ENCODE results near the gene SCD5.

SCD5 gene

DNA sequence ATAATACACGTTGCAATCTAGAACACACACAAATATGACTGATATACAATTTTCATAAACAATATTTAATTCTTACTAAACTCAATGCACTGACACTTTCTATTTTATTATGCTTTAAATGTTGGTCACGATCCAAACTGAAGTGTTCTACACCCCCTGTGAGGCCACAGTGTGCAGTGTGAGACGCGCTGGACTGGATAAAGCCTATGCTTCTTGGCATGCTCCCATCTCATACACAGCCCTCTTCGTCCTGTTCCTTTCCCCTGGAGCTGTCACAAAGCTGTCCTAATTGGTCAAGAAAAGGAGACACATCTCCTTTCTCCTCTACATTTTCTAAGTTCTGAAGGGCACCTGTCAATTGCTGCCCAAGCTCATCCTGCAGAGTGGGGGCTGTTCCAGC is 72.0 kb downstream of the SCD5 start:
- no peak for DNase-seq (ENCODE audit: low spot score)

DNA sequence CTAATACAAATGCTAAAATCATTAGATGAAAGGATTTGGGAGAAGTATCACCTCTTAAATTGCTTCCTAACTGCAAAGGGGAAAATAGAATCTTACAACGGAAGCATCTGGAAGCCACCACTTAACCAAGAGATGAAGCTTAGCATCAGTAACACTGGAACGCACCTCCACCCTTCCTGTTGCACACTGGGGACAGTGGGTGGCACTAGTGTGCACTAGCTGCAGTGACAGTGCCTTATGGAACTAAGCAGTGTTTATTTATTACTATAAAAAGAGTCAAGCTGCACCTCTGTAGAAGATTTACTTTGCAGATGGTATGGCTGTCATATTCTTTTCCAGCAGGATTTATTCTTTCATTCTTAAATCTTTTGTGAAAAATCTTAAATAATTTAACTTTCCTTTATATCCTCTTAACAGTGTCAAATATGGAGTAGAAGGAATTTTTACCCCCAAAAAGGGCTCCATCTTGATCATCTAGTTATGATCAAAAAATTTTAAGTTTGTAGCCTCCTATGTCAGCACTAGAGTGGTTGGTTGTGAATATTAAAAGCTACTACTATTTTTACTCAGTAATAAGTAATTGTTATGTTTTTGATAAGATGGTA is 76.7 kb downstream of the SCD5 start:
- DNase-seq (ENCODE audit: low spot score): peak; percentile 15

DNA sequence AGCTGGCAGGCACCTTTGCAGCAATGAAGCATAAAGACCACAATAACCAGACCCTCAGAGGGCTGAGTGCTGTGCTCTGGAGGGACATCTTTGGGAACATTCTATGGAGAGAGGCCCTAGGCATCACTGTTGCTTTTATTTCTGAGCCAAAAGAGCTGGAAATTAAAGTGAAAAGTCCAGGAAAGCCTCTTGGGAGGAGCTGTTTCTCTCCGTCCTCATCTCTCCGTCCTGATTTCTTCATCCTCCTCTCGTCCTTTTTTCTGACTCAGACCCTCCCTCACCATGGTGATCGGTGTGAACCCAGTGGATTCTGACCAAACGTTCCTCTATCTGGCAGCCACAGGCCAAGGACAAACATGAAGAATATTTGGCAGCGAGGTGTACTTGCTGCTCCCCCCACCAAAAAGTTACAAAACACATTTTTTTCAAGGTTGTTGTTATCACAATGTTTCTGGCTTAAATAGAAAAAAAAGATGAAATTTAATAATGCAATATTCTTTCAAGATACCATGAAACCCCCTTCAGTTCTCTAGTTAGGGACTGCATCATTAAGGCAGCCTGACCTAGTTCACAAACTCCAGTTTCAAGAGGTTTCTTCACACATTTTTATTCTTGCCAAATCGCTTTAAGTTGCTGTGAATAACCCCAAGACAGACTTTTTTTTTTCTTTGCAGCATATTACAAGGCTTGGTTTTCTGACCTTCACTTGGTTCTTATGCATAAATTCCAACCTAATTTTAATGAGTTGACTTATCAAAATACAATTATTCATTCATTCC is 80.2 kb downstream of the SCD5 start:
- peak; percentile 24 for DNase-seq (ENCODE audit: low spot score)

DNA sequence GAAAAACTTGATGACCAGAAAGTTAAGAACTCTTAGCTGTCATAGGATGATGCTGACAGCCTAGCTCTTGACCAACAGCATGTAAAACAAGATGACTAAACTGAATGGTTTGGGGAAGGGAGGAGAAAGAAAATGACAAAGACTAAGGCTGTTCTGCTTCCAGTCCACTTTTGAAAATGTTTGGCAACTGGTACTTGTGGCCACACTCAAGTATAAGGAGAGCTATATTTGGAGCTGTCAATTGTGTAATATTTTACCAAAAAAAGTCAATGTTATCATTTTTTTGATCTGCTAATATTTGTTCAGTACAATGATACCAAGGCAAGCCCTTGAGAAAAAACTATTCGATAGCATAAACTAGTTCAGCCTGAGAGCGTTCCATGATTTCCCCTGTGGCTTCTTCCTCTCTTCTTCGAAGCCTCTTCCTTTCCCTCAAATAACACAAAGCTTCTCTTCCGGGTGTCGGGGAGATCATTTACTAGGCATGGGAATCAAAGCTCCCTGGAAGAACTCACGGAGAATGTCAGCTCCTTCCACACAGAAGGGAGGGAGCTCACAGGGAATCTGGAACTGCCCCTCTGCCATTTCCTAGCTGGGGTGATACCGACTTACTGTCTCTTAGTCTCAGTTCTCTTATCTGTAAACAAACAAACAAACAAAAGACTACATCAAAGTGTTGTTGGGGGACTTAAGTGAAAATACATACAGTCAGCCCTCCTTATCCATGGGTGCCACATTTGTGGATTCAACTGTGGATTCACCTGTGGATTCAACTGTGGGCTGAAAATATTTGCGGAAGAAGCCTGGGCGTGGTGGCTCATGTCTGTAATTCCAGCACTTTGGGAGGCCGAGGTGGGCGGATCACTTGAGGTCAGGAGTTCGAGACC is 82.6 kb downstream of the SCD5 start:
- DNase-seq (ENCODE audit: low spot score): peak; percentile 63

DNA sequence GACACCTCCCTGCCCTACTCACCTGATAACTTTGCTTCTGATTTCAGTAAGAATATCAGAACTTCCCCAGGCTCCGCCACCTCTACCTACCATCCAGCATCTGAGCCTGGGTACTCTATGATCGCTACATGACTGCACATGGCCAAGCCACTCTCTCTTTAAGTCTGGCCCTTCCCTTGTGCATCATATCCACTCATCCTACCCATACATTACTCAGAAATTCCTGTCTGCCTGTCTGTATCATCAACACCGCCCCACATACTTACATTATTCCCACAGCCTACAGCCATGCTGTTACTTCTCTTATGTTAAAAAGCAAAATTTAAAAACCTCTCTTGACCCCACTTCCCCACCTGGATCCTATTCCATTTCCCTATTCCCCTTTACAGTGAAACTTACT is 84.7 kb downstream of the SCD5 start:
- DNase-seq (ENCODE audit: low spot score): no peak

DNA sequence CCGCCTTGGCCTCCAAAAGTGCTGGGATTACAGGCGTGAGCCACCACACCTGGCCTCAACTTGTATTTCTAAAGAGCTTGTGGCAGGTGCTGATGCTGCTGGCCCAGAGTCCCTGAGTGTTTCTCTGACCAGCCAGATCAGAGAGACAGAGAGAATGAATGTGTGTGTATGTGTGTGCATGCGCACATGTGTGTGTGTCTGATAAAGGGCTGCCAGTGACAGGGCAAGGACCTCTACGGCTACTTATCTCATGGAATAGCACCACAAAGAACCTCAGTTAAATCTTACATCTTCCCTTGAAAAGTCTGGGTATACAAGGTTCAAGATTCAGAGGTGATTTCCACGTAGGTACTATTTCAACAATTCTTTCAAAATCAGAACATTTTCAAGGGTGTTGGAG is 86.0 kb downstream of the SCD5 start:
- no peak for DNase-seq (ENCODE audit: low spot score)

DNA sequence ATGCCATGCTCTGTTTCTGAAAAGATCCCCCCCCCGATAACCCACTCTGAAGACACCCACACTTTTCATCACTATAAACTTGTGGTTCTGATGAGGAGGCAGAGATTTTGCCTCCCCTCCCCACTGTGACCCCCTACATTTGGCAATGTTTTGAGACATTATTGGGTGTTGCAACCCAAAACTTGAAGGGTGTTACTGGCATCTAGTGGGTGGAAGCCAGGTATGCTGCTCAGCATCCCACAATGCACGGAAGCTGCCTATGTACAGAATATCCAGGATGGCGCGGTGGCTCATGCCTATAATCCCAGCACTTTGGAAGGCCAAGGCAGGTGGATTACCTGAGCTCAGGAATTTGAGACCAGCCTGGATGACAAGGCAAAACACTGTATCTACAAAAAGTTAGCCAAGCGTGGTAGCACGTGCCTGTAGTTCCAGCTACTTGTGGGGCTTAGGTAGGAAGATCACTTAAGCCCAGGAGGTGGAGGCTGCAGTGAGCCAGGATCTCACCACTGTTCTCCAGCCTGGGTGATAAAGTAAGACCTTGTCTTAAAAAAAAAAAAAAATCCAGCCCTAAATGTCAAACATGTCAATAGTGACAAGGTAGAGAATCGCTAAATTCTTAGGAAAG is 87.3 kb downstream of the SCD5 start:
- no peak for DNase-seq (ENCODE audit: low spot score)

DNA sequence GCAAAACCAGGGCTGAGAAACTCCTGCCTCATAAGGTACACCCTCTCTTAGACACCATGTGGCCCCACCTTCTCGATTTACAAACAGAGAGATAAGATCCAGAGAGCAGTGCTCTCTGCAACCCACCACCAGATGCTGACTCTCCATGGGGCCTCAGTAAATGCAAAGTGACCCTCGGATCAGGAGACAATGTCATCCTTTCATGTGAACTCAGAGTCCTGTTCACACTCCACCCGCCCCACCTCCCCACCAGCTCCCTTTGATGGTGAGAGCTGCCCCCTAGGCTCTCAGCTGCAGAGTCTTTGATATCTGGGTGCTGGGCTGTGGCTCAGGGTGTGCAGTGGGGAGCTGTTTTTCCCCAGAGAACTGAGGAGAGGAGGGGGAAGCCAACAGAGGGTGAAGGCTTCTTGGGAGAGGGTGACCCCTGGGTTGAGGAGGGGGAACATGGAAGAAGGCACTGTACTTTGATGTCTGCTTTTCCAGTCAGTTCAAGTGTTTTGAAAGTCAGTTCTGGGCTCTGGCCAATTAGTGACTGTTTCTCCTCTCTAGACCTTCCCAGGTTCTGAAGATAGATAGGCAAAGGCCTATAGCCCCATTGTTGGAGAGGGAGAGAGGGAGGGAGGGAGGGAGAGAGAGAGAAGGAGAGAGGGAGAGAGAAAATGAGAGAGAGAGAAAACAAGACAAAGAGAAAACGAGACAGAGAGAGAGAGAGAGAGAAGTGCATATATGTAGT is 88.2 kb downstream of the SCD5 start:
- no peak for DNase-seq (ENCODE audit: low spot score)

DNA sequence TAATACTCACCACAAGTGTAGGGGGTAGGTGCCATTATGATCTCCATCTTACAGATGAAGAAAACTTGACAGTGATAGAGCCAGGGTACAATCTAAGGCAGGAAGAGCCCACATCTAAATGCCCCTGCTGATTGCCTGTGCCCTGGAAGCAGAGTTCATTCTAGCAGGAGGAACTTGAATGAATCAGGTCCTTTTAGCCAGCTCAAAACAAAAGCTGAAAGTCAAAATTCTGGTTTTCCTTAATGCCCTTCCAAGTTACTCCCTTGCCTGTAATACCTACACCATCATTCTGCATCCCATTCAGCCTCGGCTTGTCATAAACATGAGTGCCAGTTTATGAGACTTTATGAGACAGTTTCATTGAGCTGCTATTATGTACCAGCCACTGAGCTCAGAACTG is 89.6 kb downstream of the SCD5 start:
- DNase-seq (ENCODE audit: low spot score): no peak

DNA sequence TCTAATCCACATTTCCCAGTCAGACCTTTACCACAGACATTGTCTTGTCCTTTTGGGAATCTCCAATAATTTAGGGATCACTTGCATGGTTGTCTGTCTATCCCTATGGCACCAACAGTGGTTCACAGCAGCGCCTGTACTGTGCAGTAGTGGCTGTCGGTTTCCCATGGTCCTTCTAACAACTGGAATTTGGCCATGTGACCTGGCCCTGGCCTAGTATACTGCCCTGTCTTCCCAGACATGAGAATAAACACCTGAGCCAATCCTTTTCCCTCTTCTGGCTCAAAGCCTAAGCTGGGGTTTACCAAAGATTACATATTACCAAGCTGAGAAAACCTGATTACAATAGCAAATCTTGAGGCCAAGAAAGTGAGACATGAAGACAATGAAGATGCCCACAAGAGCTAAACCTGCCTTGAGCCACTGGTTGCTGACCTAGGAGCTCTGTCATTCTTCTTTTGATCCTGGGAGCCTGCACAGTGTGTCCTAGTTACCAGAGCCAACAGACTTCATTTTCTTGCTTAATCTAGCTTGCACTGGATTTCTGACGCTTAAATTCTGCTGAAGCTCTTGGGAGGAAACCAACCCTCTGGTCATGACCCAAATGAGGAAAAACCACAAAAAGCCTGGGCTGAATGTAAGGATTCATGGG is 92.1 kb downstream of the SCD5 start:
- no peak for DNase-seq (ENCODE audit: low spot score)

DNA sequence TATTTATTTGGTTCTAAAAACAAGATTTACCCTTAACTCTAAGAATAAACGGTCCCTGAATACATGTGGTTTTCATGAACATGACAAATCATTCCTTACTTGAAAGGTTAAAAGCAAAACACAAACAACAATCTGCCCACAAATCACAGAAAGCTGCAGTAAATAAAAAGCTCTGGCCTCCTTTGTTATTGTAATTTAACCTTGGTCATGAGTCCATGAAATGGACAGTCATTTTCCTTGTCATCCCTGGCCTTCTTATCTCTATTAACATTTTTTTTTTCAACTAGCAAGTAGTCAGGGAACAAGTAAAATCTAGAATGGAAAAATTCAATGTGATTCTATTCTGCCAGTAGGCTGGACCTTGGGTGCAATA is 92.7 kb downstream of the SCD5 start:
- DNase-seq (ENCODE audit: low spot score): no peak

DNA sequence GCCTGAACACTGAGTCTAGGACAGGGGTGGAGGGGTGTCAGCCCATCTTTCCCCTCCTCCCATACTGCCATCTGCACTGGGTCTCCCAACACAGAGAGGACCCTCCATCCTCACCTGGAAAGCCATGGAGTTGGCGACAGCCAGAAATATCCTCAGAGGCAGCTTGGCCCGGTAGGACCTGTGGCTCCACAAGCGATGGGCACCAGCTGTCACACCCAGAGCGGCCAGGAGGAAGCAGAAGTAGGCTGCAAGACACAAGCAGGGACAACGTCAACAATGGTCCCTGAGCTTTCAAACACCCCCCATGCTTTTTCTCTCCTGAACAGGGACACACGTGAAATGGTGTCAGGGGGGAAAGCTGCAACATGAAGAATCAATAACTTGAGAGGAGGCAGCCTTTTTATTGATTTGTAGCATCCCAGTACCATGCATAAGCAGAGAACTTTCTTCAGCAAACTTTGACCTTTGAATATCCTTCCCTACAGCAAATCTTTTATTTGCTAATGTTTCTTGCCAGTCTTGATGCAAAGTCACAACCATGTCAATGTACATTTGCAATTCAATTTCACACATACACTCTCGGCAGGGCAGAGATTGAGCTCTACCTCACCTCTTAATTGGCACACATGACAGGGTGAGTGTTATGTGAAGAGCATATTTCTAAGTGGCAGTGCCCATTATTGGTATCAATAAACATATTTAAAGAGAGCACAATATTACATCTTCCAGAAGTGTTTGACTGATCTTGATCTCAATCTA is 93.2 kb downstream of the SCD5 start:
- no peak for DNase-seq (ENCODE audit: low spot score)

DNA sequence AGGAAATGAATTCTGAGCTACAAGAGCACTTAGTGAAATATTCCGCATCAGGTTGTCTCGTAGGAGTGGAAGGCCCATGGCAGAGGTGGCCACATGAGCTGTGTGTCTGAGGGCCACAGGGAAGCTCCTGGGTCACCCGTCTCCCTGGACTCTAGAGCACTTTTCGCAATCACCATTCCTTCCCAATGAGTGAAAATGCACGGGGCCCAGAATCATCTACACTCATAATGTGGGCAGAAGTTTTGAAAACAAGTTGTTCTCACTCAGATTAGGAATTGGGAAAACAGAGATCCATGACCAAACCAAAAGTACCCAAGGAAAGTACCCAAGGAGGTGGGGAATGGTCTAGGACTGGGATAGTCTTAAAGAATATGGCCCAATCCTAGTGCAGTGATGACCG is 94.4 kb downstream of the SCD5 start:
- peak; percentile 35 for DNase-seq (ENCODE audit: low spot score)

DNA sequence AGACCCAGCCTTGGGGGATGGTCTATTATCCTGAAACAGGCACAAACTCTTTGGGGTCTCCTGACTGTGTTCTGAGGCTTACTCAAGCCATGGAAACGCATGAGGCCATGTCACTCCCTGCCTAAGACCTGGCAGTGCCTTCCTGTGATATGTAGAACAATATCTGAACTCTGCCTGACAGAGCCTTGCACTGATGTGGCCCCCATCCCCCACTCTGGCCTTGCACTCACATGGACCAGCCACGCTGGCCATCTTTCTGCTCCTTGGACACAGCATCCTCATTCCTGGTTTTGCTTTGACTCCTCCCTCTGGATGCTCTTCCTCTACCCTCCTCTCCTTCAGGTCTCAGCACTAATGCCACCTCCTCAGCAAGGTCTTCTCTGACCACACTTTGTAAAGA is 100.2 kb downstream of the SCD5 start:
- DNase-seq (ENCODE audit: low spot score): no peak

DNA sequence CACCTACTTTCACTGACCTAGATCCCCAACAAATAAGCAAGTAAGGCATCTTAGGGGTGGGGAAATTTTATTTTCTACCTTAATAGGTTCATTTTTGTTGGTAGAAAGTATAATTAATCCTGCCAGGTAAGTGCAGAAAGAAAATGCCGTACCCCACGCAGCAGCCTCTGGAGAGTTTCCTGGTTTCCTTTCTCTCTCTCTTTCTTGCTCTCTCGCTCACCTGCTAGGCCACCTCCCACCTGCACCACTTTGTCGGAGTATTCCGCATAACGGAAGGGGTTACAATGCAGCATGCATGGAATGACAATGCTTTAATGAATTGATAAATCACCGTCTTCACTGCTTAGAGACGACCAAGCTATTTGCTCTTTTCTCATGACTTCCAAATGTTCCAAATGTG is 101.0 kb downstream of the SCD5 start:
- no peak for DNase-seq (ENCODE audit: low spot score)

DNA sequence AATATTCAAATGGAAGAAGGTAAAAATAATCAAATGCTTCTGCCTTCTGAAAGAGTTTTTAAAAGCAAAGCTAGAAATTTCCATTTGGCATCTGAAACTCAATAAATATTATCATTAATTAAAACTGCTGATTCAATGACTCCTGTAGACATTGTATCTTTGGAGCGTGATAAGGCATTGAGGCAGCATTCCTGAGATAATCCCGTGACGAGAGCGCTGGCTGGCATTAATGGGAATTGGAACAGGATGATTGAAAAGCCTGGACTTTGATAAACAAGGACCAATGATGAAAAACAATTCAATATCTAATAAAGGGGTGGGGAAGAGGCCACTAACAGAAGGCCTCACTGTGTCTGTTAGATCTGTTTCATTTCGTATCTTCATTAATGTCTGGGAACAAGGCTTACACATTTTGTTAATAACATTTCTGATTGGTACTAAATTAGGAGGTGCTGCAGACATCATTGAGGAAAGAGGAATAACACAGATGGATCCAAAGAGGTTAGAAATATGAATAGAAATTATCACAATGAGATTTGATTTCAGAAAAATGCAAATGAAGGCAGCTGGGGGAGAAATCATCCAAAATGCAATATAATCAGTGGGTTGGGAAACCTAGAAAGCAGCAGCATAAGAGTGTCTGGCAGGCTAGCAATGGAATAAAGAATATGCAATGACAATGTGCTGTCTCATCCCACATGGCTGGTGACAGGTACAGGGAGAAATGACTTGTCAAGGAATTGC is 102.3 kb downstream of the SCD5 start:
- no peak for DNase-seq (ENCODE audit: low spot score)

DNA sequence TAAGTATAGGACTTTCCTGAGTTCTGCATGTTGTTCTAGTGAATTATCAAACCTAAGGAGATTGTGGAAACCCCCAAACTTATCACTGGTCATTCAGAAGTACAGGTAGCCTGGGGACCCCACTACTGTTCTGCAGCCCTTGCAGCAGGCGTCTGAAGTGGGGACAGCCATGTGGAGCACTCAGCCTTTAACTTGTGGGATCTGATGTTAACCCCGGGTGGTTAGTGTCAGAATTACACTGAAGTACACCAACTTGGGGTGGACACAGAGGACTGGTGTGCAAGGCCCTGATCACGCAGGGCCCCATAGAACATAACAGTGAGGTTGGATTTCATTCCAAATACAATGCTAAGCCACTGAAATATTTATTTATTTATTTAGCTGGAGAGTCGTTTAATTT is 103.7 kb downstream of the SCD5 start:
- DNase-seq (ENCODE audit: low spot score): no peak

DNA sequence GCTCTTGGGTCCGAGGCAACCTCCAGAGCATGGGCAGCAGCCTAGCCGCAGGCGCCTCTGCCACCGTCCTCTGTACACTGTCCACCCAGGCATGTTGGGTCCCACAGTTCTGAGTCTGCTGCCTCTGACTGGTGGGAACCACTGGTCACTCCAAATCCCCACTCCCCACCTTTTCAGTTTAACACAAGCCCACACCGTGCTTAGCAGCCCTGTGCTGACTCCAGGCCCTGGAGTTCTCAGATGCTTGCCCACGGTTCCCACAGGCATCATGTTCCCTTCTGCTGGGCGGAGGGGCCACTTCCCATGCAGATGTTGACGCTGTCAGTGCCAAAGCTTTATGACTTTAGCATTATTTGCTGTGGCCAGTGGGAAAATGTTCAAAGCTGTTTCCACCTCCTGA is 104.5 kb downstream of the SCD5 start:
- no peak for DNase-seq (ENCODE audit: low spot score)

DNA sequence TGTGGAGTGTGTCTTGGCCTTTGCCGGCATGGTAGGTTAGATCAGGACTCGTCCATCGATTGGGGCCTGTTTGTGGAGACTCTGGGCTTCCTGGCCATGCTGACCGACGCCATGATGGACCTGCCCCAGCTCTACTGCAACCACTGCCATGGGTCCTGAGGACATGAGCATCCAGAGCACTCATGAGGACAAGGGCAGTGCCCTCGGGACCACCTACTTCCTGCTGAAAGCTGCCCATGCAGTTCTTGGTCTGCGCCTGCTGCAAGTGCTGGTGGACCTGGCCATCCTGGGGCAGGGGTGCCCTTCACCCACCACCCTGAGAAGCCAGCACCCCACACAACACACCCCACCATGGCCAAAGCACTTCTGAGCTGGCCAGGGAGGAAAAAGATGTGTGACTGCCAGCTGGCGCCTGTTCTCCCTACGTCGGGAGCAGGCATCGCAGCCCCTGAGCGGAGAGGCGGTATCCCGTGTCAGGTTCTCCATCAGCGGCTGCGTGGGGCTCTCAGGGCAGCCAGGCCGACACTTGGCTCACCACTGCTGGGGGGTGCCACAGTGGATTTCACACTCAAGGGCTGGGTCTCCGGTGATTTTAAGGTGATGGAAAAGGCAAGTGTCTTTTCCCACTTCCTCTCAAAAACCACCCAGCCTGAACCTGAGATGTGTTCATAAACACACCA is 106.4 kb downstream of the SCD5 start:
- DNase-seq (ENCODE audit: low spot score): no peak

All from GM03348 (cell line).